Lung (tissue), 12 donors: ENCODE data around the gene ACSL5. TPM values are rescaled to one million over a fixed set of nuclear protein-coding genes. Genes with fewer than 3 reads are reported as not detected.

ENCODE experiments used
- ATAC-seq: fragments of 200-7000 bp; cut with Tn5 transposase; one replicate; pipeline ENCODE4 v1.9.1; 2020; ENCODE audit warnings: moderate number of reproducible peaks; ENCODE audit not compliant: insufficient read depth, low FRiP score
- DNase-seq, 3 donors: peaks; one replicate each; pipeline ENCODE4 v3.0.0-alpha.2; 2013 to 2017
- H3K27ac ChIP-seq, 2 donors: one replicate each; pipeline ENCODE4 v1.5.1; 2013; ENCODE audit warnings: mild to moderate bottlenecking in 2 of 2, moderate library complexity in 2 of 2, control low read depth in 1 of 2, inconsistent platforms in 1 of 2, low read depth in 1 of 2, low read length in 1 of 2
- H3K27me3 ChIP-seq, 3 donors: one replicate each; pipeline ENCODE4 v1.5.1; 2013; ENCODE audit warnings: low read length in 2 of 3; ENCODE audit not compliant: control insufficient read depth in 3 of 3, insufficient read depth in 3 of 3
- H3K36me3 ChIP-seq, 4 donors: one replicate each; pipeline ENCODE4 v1.5.1; 2013; ENCODE audit warnings: low read length in 4 of 4, mild to moderate bottlenecking in 1 of 4, moderate library complexity in 1 of 4; ENCODE audit not compliant: control insufficient read depth in 4 of 4, insufficient read depth in 4 of 4
- H3K4me1 ChIP-seq, 5 donors: one replicate each; pipeline ENCODE4 v1.5.1; 2013; ENCODE audit warnings: low read length in 5 of 5, mild to moderate bottlenecking in 2 of 5, moderate library complexity in 1 of 5; ENCODE audit not compliant: control insufficient read depth in 5 of 5, insufficient read depth in 5 of 5
- H3K4me3 ChIP-seq: one replicate; pipeline ENCODE4 v1.5.1; 2013; ENCODE audit warnings: mild to moderate bottlenecking, control low read depth, moderate library complexity
- H3K9ac ChIP-seq, 2 donors: one replicate each; pipeline ENCODE4 v1.5.1; 2013; ENCODE audit warnings: low read length in 2 of 2, control low read depth in 1 of 2; ENCODE audit not compliant: insufficient read depth in 1 of 2
- H3K9me3 ChIP-seq, 4 donors: one replicate each; pipeline ENCODE4 v1.5.1; 2013; ENCODE audit warnings: low read length in 3 of 4, mild to moderate bottlenecking in 1 of 4, moderate library complexity in 1 of 4; ENCODE audit not compliant: control insufficient read depth in 4 of 4, insufficient read depth in 3 of 4
- whole genome bisulfite sequencing, 2 donors: extraction: QIAGEN DNeasy Blood & Tissue Kit; methylation state at CpG; one replicate each; pipeline ENCODE4 v1.1.7; 2013; 5-methylcytosine and 5-hydroxymethylcytosine counted together
- polyA plus RNA-seq, 2 donors: library from polyadenylated mRNA; stranded (reverse); fragments of 200-250 nt; gene quantifications; one replicate each; pipeline ENCODE4 v1.2.1, GENCODE V29; 2013
- total RNA-seq, 2 donors: library from RNA; depleted of rRNA in 1 of 2; stranded (reverse); fragments of >200 nt in 1 of 2; gene quantifications; one replicate each; pipeline ENCODE4 v1.2.1, GENCODE V29; 2014 to 2021
- TF ChIP-seq, protein P1 (sequence below): IDR thresholded peaks from 2 replicates; pipeline ENCODE4 v1.5.1; 2012; ENCODE audit warnings: mild to moderate bottlenecking; ENCODE audit errors: control extremely low read depth, extremely low read depth
- donor health status: control.
- donor health status: control.
- donor health status: Bipolar disorder and iron deficiency.
- donor health status: healthy.
- donor health status: DM: yes; HTN: yes; CAD: no.

ACSL5 gene
- total and polyA plus RNA-seq, 4 donors: 46.1 to 71.0 (median 62.3) TPM

DNA sequence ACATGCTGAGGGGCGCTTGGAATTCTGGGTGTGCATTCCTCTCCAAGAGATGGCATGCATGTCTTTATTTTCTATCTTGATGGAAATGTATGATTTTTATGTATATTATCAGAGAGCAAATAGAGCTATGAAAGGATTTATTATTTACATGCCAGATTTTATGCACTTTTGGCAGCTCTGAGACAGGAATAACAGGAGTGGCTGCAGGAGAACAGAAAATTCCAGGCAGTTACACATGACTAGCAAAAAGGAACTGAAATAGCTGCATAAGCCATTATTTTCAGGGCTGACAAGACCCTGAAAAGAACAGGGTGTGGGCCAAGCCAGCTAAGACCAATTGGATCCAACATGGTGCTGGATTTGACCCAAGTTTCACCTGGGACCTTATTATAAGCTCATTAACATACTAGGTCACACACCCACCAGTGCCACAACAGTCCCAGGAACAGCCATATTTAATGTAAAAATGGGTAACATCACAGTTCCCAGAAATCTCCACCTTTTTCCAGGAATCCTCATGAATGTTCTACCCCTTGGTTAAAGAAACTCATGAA lies 43.2 kb upstream of the ACSL5 start:
- Histone ChIP-seq H3K4me3 (no peak overlapping the region), H3K9ac (no peak overlapping the region), H3K27me3 (no peaks in the 10 kb centered on the region), H3K4me1 (no peaks in the 10 kb centered on the region), H3K27ac (no peak overlapping the region), H3K9me3 (no peaks in the 10 kb centered on the region), H3K36me3 (no peaks in the 10 kb centered on the region)
- TF ChIP-seq, protein P1, sequence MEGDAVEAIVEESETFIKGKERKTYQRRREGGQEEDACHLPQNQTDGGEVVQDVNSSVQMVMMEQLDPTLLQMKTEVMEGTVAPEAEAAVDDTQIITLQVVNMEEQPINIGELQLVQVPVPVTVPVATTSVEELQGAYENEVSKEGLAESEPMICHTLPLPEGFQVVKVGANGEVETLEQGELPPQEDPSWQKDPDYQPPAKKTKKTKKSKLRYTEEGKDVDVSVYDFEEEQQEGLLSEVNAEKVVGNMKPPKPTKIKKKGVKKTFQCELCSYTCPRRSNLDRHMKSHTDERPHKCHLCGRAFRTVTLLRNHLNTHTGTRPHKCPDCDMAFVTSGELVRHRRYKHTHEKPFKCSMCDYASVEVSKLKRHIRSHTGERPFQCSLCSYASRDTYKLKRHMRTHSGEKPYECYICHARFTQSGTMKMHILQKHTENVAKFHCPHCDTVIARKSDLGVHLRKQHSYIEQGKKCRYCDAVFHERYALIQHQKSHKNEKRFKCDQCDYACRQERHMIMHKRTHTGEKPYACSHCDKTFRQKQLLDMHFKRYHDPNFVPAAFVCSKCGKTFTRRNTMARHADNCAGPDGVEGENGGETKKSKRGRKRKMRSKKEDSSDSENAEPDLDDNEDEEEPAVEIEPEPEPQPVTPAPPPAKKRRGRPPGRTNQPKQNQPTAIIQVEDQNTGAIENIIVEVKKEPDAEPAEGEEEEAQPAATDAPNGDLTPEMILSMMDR: no peak
- no peak for ATAC-seq
- DNase-seq: peak in 2 of 3 donors; percentile 14 to 46
- 83 to 87% methylated on average over 1 of the region's 1 CpG for WGBS, 2 donors

DNA sequence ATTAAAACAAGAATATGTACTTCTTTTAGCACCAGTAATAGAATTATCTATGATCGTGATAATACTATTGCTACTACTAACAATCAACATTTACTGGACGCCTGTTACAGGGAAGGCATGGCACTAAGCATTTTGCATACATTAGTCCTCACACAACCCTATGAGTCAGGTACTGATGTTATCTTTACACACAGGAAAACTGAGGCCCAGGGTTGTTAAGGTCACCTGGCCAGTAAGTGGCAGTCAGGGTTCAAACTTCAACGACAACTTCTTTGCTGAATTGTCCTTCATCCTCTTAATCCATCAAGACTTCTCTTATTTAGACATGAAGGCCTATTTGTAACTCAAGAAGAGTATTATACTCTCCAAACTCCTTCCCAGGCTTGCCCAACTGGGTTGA lies 41.9 kb upstream of the ACSL5 start:
- Histone ChIP-seq H3K9me3 (no peaks in the 10 kb centered on the region), H3K9ac (no peak overlapping the region), H3K4me3 (no peak overlapping the region), H3K27ac (no peak overlapping the region), H3K4me1 (peaks cover 0 to 4% (median 0%) of the 10 kb centered on the region in 5 donors), H3K27me3 (no peaks in the 10 kb centered on the region), H3K36me3 (no peaks in the 10 kb centered on the region)
- TF ChIP-seq, protein P1: no peak
- 82 to 92% methylated on average over 3 of the region's 3 CpGs for WGBS, 2 donors
- no peak for ATAC-seq
- no peak for DNase-seq

DNA sequence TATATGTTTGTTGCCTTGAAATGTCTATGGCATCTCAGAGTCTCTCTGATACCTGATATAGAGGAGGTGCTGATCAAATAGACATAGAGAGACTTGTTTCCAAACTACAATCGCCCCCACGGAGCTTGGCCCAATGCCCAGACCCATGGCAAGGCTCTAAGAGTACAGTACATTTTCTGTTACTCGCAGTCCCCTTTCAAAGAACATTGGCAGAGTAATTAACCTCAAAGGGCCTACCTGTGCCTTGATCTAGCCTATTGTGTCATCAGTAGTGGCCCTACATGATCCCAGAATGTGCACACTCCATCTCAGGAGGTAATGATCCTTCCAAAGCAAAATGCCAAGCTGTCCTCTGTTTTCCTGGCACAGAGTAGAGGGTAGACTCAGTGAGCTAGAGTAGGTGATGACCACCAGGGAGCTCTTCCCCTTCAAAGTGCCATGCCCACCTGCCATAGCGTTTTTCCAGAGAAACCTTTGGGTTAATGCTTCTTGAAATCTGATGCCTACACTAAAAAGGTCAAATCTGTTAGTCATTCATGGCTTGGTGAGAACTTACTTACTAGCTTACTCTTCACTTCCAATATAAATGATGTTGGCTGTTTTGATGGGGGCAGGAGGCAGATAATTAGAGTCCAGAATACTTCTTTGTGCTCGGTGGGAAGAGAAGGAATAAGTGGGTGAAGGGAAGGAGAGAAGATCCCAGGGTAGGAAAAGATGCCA lies 41.2 kb upstream of the ACSL5 start:
- WGBS, 2 donors: 65 to 81% methylated on average over 5 of the region's 5 CpGs
- no peak for ATAC-seq
- Histone ChIP-seq H3K9ac (no peak overlapping the region), H3K4me3 (no peak overlapping the region), H3K36me3 (no peaks in the 10 kb centered on the region), H3K4me1 (peaks cover 0 to 4% (median 0%) of the 10 kb centered on the region in 5 donors), H3K9me3 (no peaks in the 10 kb centered on the region), H3K27me3 (no peaks in the 10 kb centered on the region), H3K27ac (no peak overlapping the region)
- peak in 1 of 3 donors; percentile 12 for DNase-seq
- TF ChIP-seq, protein P1: no peak
